Hepatocyte (in vitro differentiated cells): ENCODE data around the gene PTPRN.

Experiments used
- EZH2 ChIP-seq: fragments of 200-600 bp; sonication (generic); IDR thresholded peaks from 2 replicates; pipeline ENCODE4 v1.6.1; 2016; ENCODE audit warnings: antibody characterized with exemption, mild to moderate bottlenecking, borderline replicate concordance
- EZH2phosphoT487 ChIP-seq: fragments of 200-600 bp; sonication (generic); IDR thresholded peaks from one replicate; pipeline ENCODE4 v1.6.1; 2018; ENCODE audit warnings: antibody characterized with exemption, mild to moderate bottlenecking, low read depth, moderate library complexity; ENCODE audit not compliant: unreplicated experiment, severe bottlenecking
- TF ChIP-seq, protein P1 (sequence below): fragments of 200-600 bp; sonication (generic); IDR thresholded peaks from 2 replicates; pipeline ENCODE4 v1.5.1; 2016; ENCODE audit warnings: antibody characterized with exemption, mild to moderate bottlenecking; ENCODE audit not compliant: poor library complexity

DNA sequence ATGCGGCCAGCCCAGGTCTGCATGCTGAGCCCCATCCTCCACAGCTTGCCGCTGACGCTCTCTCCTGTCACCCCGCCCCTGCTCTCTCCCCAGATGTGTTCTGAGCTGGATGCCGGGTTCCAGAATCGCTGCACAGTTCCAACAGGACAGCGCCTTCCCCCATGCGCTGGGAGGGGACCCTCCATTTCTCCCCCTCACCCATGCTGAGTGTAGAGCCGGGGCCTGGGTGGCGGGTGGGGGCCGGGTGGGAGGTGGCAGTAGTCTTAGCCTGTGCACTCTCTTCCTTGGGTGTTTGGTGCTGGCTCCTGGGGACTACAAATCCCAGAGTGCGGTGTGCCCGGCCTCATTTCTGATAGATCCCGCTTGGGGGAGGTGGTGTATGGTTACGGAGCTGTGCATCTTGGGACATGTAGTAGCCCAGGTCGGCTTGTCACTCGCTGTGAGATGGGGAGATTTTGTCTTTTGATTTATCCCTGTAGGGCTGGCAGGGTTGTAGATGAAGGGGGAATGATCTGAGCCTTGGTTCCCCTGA lies 23.2 kb downstream of the PTPRN start:
- TF ChIP-seq, protein P1, sequence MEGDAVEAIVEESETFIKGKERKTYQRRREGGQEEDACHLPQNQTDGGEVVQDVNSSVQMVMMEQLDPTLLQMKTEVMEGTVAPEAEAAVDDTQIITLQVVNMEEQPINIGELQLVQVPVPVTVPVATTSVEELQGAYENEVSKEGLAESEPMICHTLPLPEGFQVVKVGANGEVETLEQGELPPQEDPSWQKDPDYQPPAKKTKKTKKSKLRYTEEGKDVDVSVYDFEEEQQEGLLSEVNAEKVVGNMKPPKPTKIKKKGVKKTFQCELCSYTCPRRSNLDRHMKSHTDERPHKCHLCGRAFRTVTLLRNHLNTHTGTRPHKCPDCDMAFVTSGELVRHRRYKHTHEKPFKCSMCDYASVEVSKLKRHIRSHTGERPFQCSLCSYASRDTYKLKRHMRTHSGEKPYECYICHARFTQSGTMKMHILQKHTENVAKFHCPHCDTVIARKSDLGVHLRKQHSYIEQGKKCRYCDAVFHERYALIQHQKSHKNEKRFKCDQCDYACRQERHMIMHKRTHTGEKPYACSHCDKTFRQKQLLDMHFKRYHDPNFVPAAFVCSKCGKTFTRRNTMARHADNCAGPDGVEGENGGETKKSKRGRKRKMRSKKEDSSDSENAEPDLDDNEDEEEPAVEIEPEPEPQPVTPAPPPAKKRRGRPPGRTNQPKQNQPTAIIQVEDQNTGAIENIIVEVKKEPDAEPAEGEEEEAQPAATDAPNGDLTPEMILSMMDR: no peak
- no peak for TF ChIP-seq EZH2
- no peak for TF ChIP-seq EZH2phosphoT487
